ENCODE data around the gene MTERF1. TPM values are rescaled to one million over a fixed set of nuclear protein-coding genes. Genes with fewer than 3 reads are reported as not detected.

The MTERF1 gene
- total and polyA plus RNA-seq, 2 of the 13 experiments (the other 11 are each of a cell fraction or from before 2014, with no cell fraction given) = 5.5 to 19.3 TPM

DNA sequence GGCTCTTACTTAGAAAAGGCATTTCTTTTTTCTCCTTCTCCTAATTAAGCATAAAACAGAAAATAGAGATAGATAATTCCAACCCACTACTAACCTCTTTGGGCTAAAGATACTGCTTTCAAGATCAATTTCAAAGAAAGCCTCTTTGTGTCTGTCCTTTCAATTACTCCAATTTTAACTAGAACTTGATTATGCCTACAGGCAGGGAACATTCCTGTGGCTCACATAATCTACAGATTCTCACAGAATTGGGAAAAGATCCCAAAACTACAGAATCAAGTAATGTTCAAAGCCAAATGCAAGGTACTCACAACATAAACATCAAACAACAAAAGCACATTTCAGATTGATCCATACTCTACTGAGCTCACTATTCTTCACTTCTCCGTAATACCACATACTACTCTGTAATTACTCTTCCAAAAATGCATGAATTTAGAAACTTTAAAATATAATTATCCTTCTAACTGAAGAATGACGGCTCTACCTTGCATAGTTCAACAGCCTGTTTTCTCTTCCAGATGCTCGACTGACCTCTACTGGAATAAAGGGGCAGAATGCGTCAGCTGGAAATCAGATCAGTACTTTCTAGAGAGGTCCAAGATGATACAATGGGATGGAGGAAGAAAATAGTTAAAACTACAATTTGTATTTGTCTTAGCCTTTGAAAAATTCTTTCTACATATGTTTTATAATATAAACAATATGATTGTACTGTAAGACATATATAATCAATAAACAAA is 3.9 kb downstream of the MTERF1 start:
- Histone ChIP-seq H3K27me3 (ENCODE audit: control insufficient read depth in 1 of 2, insufficient read depth in 2 of 2, low read length in 2 of 2) (peaks cover 0 to 5% of the 10 kb centered on the region in 2 experiments; a peak in 1 of 5 replicates), H3K36me3 (replicated peaks in 1 of 2; ENCODE audit: control insufficient read depth in 1 of 2, insufficient read depth in 2 of 2, low read length in 2 of 2) (peaks cover 0 to 3% of the 10 kb centered on the region in 2 experiments; a peak in 4 of 5 replicates), H3K79me2 (ENCODE audit: insufficient read depth, low read length) (peaks cover 28% of the 10 kb centered on the region), H2AFZ (ENCODE audit: low read length) (no peak overlapping the region), H3K9ac (ENCODE audit: insufficient read depth, low read depth, low read length) (no peak overlapping the region), H3K4me3 (replicated peaks in 1 of 3; ENCODE audit: insufficient read depth in 1 of 3, low read depth in 2 of 3, low read length in 3 of 3) (no peak overlapping the region), H3K27ac (ENCODE audit: extremely low read length, insufficient read depth, low read length) (no peak overlapping the region), H3K4me1 (ENCODE audit: insufficient read depth, low read length) (peaks cover 22% of the 10 kb centered on the region), H3K9me3 (ENCODE audit: low read length) (no peaks in the 10 kb centered on the region), H3K4me2 (ENCODE audit: low read depth, low read length) (no peak overlapping the region), H4K20me1 (ENCODE audit: insufficient read depth, low read length) (no peaks in the 10 kb centered on the region)
- DNase-seq (ENCODE audit: low spot score) = no peak
- TF ChIP-seq, protein P1, sequence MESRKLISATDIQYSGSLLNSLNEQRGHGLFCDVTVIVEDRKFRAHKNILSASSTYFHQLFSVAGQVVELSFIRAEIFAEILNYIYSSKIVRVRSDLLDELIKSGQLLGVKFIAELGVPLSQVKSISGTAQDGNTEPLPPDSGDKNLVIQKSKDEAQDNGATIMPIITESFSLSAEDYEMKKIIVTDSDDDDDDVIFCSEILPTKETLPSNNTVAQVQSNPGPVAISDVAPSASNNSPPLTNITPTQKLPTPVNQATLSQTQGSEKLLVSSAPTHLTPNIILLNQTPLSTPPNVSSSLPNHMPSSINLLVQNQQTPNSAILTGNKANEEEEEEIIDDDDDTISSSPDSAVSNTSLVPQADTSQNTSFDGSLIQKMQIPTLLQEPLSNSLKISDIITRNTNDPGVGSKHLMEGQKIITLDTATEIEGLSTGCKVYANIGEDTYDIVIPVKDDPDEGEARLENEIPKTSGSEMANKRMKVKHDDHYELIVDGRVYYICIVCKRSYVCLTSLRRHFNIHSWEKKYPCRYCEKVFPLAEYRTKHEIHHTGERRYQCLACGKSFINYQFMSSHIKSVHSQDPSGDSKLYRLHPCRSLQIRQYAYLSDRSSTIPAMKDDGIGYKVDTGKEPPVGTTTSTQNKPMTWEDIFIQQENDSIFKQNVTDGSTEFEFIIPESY (CRISPR knock-in tag; IDR thresholded peaks at IDR 0.05) = peak; percentile 89; the same call in 1 of the 2 replicates
- no peak for TF ChIP-seq ZMAT3 (CRISPR knock-in tag; conservative IDR thresholded peaks at IDR 0.05)
- TF ChIP-seq, protein P2, sequence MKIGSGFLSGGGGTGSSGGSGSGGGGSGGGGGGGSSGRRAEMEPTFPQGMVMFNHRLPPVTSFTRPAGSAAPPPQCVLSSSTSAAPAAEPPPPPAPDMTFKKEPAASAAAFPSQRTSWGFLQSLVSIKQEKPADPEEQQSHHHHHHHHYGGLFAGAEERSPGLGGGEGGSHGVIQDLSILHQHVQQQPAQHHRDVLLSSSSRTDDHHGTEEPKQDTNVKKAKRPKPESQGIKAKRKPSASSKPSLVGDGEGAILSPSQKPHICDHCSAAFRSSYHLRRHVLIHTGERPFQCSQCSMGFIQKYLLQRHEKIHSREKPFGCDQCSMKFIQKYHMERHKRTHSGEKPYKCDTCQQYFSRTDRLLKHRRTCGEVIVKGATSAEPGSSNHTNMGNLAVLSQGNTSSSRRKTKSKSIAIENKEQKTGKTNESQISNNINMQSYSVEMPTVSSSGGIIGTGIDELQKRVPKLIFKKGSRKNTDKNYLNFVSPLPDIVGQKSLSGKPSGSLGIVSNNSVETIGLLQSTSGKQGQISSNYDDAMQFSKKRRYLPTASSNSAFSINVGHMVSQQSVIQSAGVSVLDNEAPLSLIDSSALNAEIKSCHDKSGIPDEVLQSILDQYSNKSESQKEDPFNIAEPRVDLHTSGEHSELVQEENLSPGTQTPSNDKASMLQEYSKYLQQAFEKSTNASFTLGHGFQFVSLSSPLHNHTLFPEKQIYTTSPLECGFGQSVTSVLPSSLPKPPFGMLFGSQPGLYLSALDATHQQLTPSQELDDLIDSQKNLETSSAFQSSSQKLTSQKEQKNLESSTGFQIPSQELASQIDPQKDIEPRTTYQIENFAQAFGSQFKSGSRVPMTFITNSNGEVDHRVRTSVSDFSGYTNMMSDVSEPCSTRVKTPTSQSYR (CRISPR knock-in tag; IDR thresholded peaks at IDR 0.05; ENCODE audit: borderline replicate concordance) = no peak
- TF ChIP-seq STAG1 (CRISPR knock-in tag; IDR thresholded peaks at IDR 0.05) = peak; percentile 27
- TF ChIP-seq, protein P3, sequence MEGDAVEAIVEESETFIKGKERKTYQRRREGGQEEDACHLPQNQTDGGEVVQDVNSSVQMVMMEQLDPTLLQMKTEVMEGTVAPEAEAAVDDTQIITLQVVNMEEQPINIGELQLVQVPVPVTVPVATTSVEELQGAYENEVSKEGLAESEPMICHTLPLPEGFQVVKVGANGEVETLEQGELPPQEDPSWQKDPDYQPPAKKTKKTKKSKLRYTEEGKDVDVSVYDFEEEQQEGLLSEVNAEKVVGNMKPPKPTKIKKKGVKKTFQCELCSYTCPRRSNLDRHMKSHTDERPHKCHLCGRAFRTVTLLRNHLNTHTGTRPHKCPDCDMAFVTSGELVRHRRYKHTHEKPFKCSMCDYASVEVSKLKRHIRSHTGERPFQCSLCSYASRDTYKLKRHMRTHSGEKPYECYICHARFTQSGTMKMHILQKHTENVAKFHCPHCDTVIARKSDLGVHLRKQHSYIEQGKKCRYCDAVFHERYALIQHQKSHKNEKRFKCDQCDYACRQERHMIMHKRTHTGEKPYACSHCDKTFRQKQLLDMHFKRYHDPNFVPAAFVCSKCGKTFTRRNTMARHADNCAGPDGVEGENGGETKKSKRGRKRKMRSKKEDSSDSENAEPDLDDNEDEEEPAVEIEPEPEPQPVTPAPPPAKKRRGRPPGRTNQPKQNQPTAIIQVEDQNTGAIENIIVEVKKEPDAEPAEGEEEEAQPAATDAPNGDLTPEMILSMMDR (CRISPR knock-in tag; IDR thresholded peaks at IDR 0.05) = peak; percentile 35
- in situ Hi-C loops (cut with HindIII; ENCODE audit: extremely low pct_ligation_motif_present, low pct_unique_long_range_greater_than_20kb) = no loop called here
- POLR2A ChIA-PET = no interaction called here
- CTCF ChIA-PET (ENCODE audit: low intra/inter-chr PET ratio, low total read pairs) = interaction anchor here (0.7 kb wide), 1 partner anchor 787 kb away, joined by 5 read pairs; no protein-coding TSS in a partner anchor
- FAIRE-seq = no peak
- no peak for ATAC-seq
- BruUV-seq (replicated peaks) = no TSS peak
- intact Hi-C loops (cut with micrococcal nuclease; ENCODE audit: unreplicated experiment) = no loop called here
- 80% methylated on average over 4 of the region's 4 CpGs for WGBS (ENCODE audit: low lambda C conversion rate)
